CD4-positive, alpha-beta T cell (primary cell): ENCODE measurements around the gene RFX8. TPM values are rescaled to one million over a fixed set of nuclear protein-coding genes. Genes with fewer than 3 reads are reported as not detected.

Source experiments
- ATAC-seq: fragments of 200-7000 bp; cut with Tn5 transposase; one replicate; pipeline ENCODE4 v1.10.0; 2022; ENCODE audit warnings: mild to moderate bottlenecking; ENCODE audit not compliant: poor library complexity
- CTCF ChIA-PET: fragments of 350-600 bp; sonication (Branson Sonifier 250); formaldehyde crosslinking; loops from one replicate; lab custom pipeline; 2021; ENCODE audit warnings: antibody characterized with exemption, inconsistent platforms; lab: Charles Lee
- POLR2A ChIA-PET: fragments of 350-600 bp; sonication (Branson Sonifier 250); formaldehyde crosslinking; loops from one replicate; lab custom pipeline; 2021; ENCODE audit warnings: antibody characterized with exemption, inconsistent platforms; lab: Charles Lee
- DNase-seq, 14 experiments: peaks; one replicate each; pipeline ENCODE4 v3.0.0-alpha.2; 2013 to 2020; ENCODE audit warnings: mixed read lengths in 2 of 14
- H3K27ac ChIP-seq, 2 donors: one replicate each; pipeline versions ENCODE4 v1.5.1 to v1.7.0; 2013; ENCODE audit warnings: low read length in 2 of 2, low read depth in 1 of 2, mild to moderate bottlenecking in 1 of 2
- H3K27me3 ChIP-seq, 2 experiments: 1 replicate in 1 of 2; 2 replicates in 1 of 2; pipeline versions ENCODE4 v1.6.1 to v1.7.0; 2013; ENCODE audit warnings: low read length in 2 of 2, control low read depth in 1 of 2, mild to moderate bottlenecking in 1 of 2, moderate library complexity in 1 of 2; ENCODE audit not compliant: insufficient read depth in 2 of 2, control insufficient read depth in 1 of 2
- H3K36me3 ChIP-seq: one replicate; pipeline ENCODE4 v1.6.1; 2013; ENCODE audit warnings: low read length, control low read depth; ENCODE audit not compliant: insufficient read depth
- H3K4me1 ChIP-seq: one replicate; pipeline ENCODE4 v1.6.1; 2013; ENCODE audit warnings: low read length, control low read depth; ENCODE audit not compliant: insufficient read depth
- H3K4me3 ChIP-seq: one replicate; pipeline ENCODE4 v1.5.1; 2013; ENCODE audit warnings: mild to moderate bottlenecking, low read length, moderate library complexity
- H3K9me3 ChIP-seq, 2 experiments: 1 replicate in 1 of 2; 2 replicates in 1 of 2; pipeline versions ENCODE4 v1.6.1 to v1.7.0; 2013; ENCODE audit warnings: low read length in 2 of 2, mild to moderate bottlenecking in 2 of 2, control low read depth in 1 of 2, moderate library complexity in 1 of 2; ENCODE audit not compliant: control insufficient read depth in 1 of 2, insufficient read depth in 1 of 2
- H3K27ac Mint-ChIP-seq: one replicate; pipeline ENCODE4 v1.8.0; 2020; ENCODE audit warnings: mixed read lengths
- H3K27me3 Mint-ChIP-seq: one replicate; pipeline ENCODE4 v1.8.0; 2021; ENCODE audit warnings: mixed read lengths
- H3K36me3 Mint-ChIP-seq: one replicate; pipeline ENCODE4 v1.8.0; 2021; ENCODE audit warnings: low read depth, mixed read lengths
- H3K4me1 Mint-ChIP-seq: one replicate; pipeline ENCODE4 v1.8.0; 2021; ENCODE audit warnings: low read depth, mixed read lengths
- H3K4me3 Mint-ChIP-seq: one replicate; pipeline ENCODE4 v1.8.0; 2020; ENCODE audit warnings: mild to moderate bottlenecking, mixed read lengths
- H3K9me3 Mint-ChIP-seq: one replicate; pipeline ENCODE4 v1.8.0; 2020; ENCODE audit warnings: mixed read lengths
- intact Hi-C, 2 experiments: fragments of 100-400 bp; cut with DNase I in 1 of 2; cut with micrococcal nuclease in 1 of 2; formaldehyde crosslinking; loops; one replicate each; pipeline versions ENCODE4 v1.15.1 to v1.9.0; 2023 to 2025; cut with DNase I, micrococcal nuclease
- total RNA-seq, 174 experiments: library from RNA in 2 of 174; stranded (reverse) in 2 of 174; gene quantifications; one replicate each; pipeline ENCODE4 v1.2.3 and lab custom pipeline; 2021 to 2026
- TF ChIP-seq, protein P1 (sequence below): fragments of 200-600 bp; IDR thresholded peaks from one replicate; pipeline ENCODE4 v1.8.0; 2022; ENCODE audit warnings: antibody characterized with exemption, mild to moderate bottlenecking

Gene RFX8
- total RNA-seq, 2 experiments from 2014 or later: 0.67 to 1.1 TPM

- no peak overlapping the region for H3K4me3 ChIP-seq
- no peaks in the 10 kb centered on the region for H3K27me3 ChIP-seq
- no peaks in the 10 kb centered on the region for H3K9me3 ChIP-seq
- H3K4me1 ChIP-seq: no peaks in the 10 kb centered on the region
- no peak overlapping the region for H3K27ac Mint-ChIP-seq
- H3K4me3 Mint-ChIP-seq: no peak overlapping the region
- peaks cover 9% of the 10 kb centered on the region for H3K27me3 Mint-ChIP-seq
- POLR2A ChIA-PET: interaction anchor here (1.0 kb wide), 1 partner anchor 77 kb away, joined by 4 read pairs; no protein-coding TSS in a partner anchor
- H3K36me3 Mint-ChIP-seq: no peaks in the 10 kb centered on the region
- CTCF ChIA-PET: no interaction called here
- intact Hi-C loops: no loop called here
- ATAC-seq: no peak
- no peak overlapping the region for H3K27ac ChIP-seq
- no peak for DNase-seq
- H3K4me1 Mint-ChIP-seq: no peaks in the 10 kb centered on the region
- TF ChIP-seq, protein P1, sequence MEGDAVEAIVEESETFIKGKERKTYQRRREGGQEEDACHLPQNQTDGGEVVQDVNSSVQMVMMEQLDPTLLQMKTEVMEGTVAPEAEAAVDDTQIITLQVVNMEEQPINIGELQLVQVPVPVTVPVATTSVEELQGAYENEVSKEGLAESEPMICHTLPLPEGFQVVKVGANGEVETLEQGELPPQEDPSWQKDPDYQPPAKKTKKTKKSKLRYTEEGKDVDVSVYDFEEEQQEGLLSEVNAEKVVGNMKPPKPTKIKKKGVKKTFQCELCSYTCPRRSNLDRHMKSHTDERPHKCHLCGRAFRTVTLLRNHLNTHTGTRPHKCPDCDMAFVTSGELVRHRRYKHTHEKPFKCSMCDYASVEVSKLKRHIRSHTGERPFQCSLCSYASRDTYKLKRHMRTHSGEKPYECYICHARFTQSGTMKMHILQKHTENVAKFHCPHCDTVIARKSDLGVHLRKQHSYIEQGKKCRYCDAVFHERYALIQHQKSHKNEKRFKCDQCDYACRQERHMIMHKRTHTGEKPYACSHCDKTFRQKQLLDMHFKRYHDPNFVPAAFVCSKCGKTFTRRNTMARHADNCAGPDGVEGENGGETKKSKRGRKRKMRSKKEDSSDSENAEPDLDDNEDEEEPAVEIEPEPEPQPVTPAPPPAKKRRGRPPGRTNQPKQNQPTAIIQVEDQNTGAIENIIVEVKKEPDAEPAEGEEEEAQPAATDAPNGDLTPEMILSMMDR: no peak
- no peaks in the 10 kb centered on the region for H3K36me3 ChIP-seq
- no peaks in the 10 kb centered on the region for H3K9me3 Mint-ChIP-seq
These were observed 69.5 kb downstream of the RFX8 start for GRCh38 chr2:101405351-101405899.

- no peaks in the 10 kb centered on the region for H3K36me3 ChIP-seq
- Mint-ChIP-seq H3K36me3 (no peaks in the 10 kb centered on the region), H3K27ac (no peak overlapping the region), H3K27me3 (peaks cover 21% of the 10 kb centered on the region), H3K4me3 (no peak overlapping the region), H3K4me1 (no peaks in the 10 kb centered on the region), H3K9me3 (no peaks in the 10 kb centered on the region)
- ChIA-PET POLR2A (no interaction called here), CTCF (no interaction called here)
- no peak for DNase-seq
- H3K9me3 ChIP-seq: no peaks in the 10 kb centered on the region
- no peak overlapping the region for H3K4me3 ChIP-seq
- H3K27me3 ChIP-seq: no peaks in the 10 kb centered on the region
- intact Hi-C loops: no loop called here
- TF ChIP-seq, protein P1: no peak
- H3K4me1 ChIP-seq: no peaks in the 10 kb centered on the region
- no peak for ATAC-seq
- no peak overlapping the region for H3K27ac ChIP-seq
These were observed 71.2 kb downstream of the RFX8 start for GRCh38 chr2:101403745-101404144.

DNA sequence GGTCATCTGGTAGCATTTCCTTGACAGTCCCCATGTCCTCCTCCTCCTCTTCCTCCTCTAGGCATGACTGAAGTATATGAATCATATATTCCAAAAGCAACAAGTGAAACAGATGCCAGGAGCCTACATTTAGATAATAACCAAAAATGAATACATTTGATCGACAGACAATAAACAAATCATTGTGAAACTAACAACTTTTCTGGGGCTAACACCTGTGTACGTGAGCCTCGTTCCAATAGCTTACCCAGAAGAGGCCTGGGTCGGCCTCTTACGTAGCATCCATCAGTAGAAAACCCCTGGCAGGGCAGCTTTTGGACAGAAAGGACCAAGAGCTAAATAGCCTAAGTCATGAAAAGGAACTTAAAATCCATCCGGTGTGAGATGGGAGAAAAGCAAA is 72.3 kb downstream of the RFX8 start:
- peaks cover 21% of the 10 kb centered on the region for H3K27me3 Mint-ChIP-seq
- Histone ChIP-seq H3K27ac (no peak overlapping the region), H3K27me3 (no peaks in the 10 kb centered on the region), H3K36me3 (no peaks in the 10 kb centered on the region), H3K9me3 (no peaks in the 10 kb centered on the region), H3K4me1 (no peaks in the 10 kb centered on the region), H3K4me3 (no peak overlapping the region)
- H3K4me3 Mint-ChIP-seq: no peak overlapping the region
- TF ChIP-seq, protein P1: no peak
- H3K36me3 Mint-ChIP-seq: no peaks in the 10 kb centered on the region
- POLR2A ChIA-PET: no interaction called here
- no peak for DNase-seq
- no peaks in the 10 kb centered on the region for H3K4me1 Mint-ChIP-seq
- H3K9me3 Mint-ChIP-seq: no peaks in the 10 kb centered on the region
- H3K27ac Mint-ChIP-seq: no peak overlapping the region
- no peak for ATAC-seq
- CTCF ChIA-PET: no interaction called here
- intact Hi-C loops: no loop called here
